Progenitor cell of endocrine pancreas (in vitro differentiated cells): ENCODE results near the gene PARD6G. TPM values are rescaled to one million over a fixed set of nuclear protein-coding genes. Genes with fewer than 3 reads are reported as not detected.

Experiments used
- DNase-seq: peaks from one replicate; pipeline ENCODE4 v3.0.0; 2021; ENCODE audit warnings: low spot score; ENCODE audit not compliant: unreplicated experiment
- H3K27ac Mint-ChIP-seq: 2 replicates; pipeline ENCODE4 v1.8.0; 2021; ENCODE audit warnings: mild to moderate bottlenecking, moderate library complexity, mixed read lengths
- H3K27me3 Mint-ChIP-seq: 2 replicates; pipeline ENCODE4 v1.8.0; 2021; ENCODE audit warnings: mixed read lengths
- H3K36me3 Mint-ChIP-seq: 2 replicates; pipeline ENCODE4 v1.8.0; 2022; ENCODE audit warnings: mixed read lengths; ENCODE audit not compliant: insufficient read depth
- H3K4me1 Mint-ChIP-seq: 2 replicates; pipeline ENCODE4 v1.8.0; 2021; ENCODE audit warnings: low read depth, mixed read lengths
- H3K4me3 Mint-ChIP-seq: 2 replicates; pipeline ENCODE4 v1.8.0; 2021; ENCODE audit warnings: low read depth, mild to moderate bottlenecking, moderate library complexity, mixed read lengths
- H3K9me3 Mint-ChIP-seq: 2 replicates; pipeline ENCODE4 v1.8.0; 2021; ENCODE audit warnings: low read depth, mixed read lengths
- CTCF ChIP-seq: fragments of 200-600 bp; sonication (generic); IDR thresholded peaks from one replicate; pipeline ENCODE4 v1.5.0; 2021; ENCODE audit warnings: antibody characterized with exemption, mild to moderate bottlenecking; ENCODE audit not compliant: unreplicated experiment
- total RNA-seq: library from RNA; stranded (reverse); gene quantifications from 2 replicates; pipeline ENCODE4 v1.2.1, GENCODE V29; 2021

Gene PARD6G
- total RNA-seq, 1 donor from 2014 or later, result 25.8 TPM

GRCh38 chr18:80204142-80204541 is 43.2 kb downstream of the PARD6G start:
- TF ChIP-seq CTCF, result no peak
- Mint-ChIP-seq H3K4me1 (peaks cover 4% of the 10 kb centered on the region), H3K9me3 (no peaks in the 10 kb centered on the region), H3K27me3 (no peaks in the 10 kb centered on the region), H3K4me3 (no peak overlapping the region), H3K27ac (no peak overlapping the region), H3K36me3 (no peaks in the 10 kb centered on the region)
- DNase-seq, result no peak

GRCh38 chr18:80203249-80203648 is 44.1 kb downstream of the PARD6G start:
- Mint-ChIP-seq H3K9me3 (no peaks in the 10 kb centered on the region), H3K27me3 (no peaks in the 10 kb centered on the region), H3K27ac (no peak overlapping the region), H3K4me1 (peaks cover 4% of the 10 kb centered on the region), H3K4me3 (no peak overlapping the region), H3K36me3 (no peaks in the 10 kb centered on the region)
- TF ChIP-seq CTCF, result no peak
- no peak for DNase-seq

GRCh38 chr18:80202264-80202998 is 44.9 kb downstream of the PARD6G start:
- no peak for TF ChIP-seq CTCF
- H3K27ac Mint-ChIP-seq, result no peak overlapping the region
- H3K4me1 Mint-ChIP-seq, result peaks cover 4% of the 10 kb centered on the region
- no peaks in the 10 kb centered on the region for H3K27me3 Mint-ChIP-seq
- DNase-seq, result no peak
- H3K4me3 Mint-ChIP-seq, result no peak overlapping the region
- H3K36me3 Mint-ChIP-seq, result no peaks in the 10 kb centered on the region
- no peaks in the 10 kb centered on the region for H3K9me3 Mint-ChIP-seq

- Mint-ChIP-seq H3K27ac (no peak overlapping the region), H3K27me3 (no peaks in the 10 kb centered on the region), H3K36me3 (no peaks in the 10 kb centered on the region), H3K4me1 (peaks cover 4% of the 10 kb centered on the region), H3K4me3 (no peak overlapping the region), H3K9me3 (no peaks in the 10 kb centered on the region)
- TF ChIP-seq CTCF, result no peak
- no peak for DNase-seq
Measured at GRCh38 chr18:80201739-80202138, 45.6 kb downstream of the PARD6G start.

GRCh38 chr18:80200932-80201672 is 46.2 kb downstream of the PARD6G start:
- H3K9me3 Mint-ChIP-seq, result no peaks in the 10 kb centered on the region
- TF ChIP-seq CTCF, result no peak
- no peak overlapping the region for H3K27ac Mint-ChIP-seq
- H3K27me3 Mint-ChIP-seq, result no peaks in the 10 kb centered on the region
- H3K4me1 Mint-ChIP-seq, result peaks cover 4% of the 10 kb centered on the region
- no peak for DNase-seq
- H3K36me3 Mint-ChIP-seq, result no peaks in the 10 kb centered on the region
- no peak overlapping the region for H3K4me3 Mint-ChIP-seq
